Measurements from ENCODE around the gene EFCAB11. TPM values are rescaled to one million over a fixed set of nuclear protein-coding genes. Genes with fewer than 3 reads are reported as not detected.

EFCAB11 gene
- total and polyA plus RNA-seq, 2 of the 4 experiments (the other 2 are of a cell fraction): 2.2 to 5.3 TPM

DNA sequence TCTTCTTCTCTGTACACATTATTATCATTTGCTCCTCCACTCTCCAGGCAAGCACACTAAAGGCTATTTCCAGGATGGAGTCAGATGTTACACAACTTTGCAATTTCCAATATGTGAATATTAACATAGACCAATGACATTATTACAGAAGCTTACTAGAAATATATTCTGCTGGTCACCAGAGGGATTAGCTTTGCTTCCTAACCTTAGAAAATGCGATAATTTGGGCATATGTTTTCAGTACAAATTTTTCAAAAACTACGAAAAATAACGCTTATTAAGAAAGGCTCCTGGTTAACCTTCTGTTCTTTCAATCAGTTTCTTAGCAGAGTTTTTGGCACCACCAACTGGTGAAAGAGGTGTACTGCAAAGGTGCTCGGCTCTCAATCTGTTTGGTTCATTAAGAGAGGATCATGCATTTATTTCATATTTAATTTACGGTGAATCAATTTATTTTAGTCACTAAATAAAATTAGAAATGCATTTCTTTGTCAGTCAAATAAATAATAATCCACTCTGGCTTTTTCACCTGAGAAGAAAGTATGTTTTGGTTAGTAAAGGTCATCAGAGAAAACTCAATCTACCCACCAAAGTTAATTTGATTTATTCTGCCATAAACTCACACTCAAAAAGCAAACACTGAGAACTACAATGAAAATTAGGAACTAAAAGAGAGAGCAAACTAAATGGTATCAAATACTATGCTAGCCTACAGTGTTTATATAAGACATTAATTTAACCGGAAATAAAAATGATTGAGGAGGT lies 39.2 kb downstream of the EFCAB11 start:
- DNase-seq (peak; percentile 80), ATAC-seq (ENCODE audit: low read depth) (peak; percentile 48)
- Histone ChIP-seq H2AK5ac (ENCODE audit: low read depth, low read length) (no peak overlapping the region), H3K27ac (ENCODE audit: insufficient read depth, low read length) (peak overlapping the region; percentile 19; the same call in 1 of the 2 replicates), H4K20me1 (ENCODE audit: insufficient read depth, low read length) (no peaks in the 10 kb centered on the region), H3K18ac (ENCODE audit: low read depth, low read length) (peak overlapping the region; percentile 5; the same call in 1 of the 2 replicates), H2BK5ac (ENCODE audit: low read depth, low read length, poor library complexity, severe bottlenecking) (peak overlapping the region; percentile 99), H3K4me3 (ENCODE audit: insufficient read depth, low read depth, low read length) (no peak overlapping the region), H2AK9ac (replicated peaks; ENCODE audit: low read depth, low read length, poor library complexity) (no peak overlapping the region), H3K36me3 (ENCODE audit: control insufficient read depth, insufficient read depth, low read length) (no peaks in the 10 kb centered on the region), H3K23ac (ENCODE audit: low read depth, low read length) (no peak overlapping the region), H2BK15ac (ENCODE audit: low read depth, low read length) (peak overlapping the region; percentile 94; the same call in 1 of the 3 replicates), H3K4ac (ENCODE audit: low read depth, low read length) (no peak overlapping the region; the same call in 1 of the 2 replicates), H3K9ac (ENCODE audit: low read depth, low read length) (peak overlapping the region; percentile 14; the same call in 1 of the 2 replicates), H3K4me2 (ENCODE audit: low read depth, low read length) (peak overlapping the region; percentile 48; the same call in 1 of the 2 replicates), H2BK120ac (ENCODE audit: low read depth, low read length) (peak overlapping the region; percentile 87; the same call in 1 of the 2 replicates), H4K5ac (ENCODE audit: low read depth, low read length) (no peak overlapping the region; the same call in 1 of the 2 replicates), H2AFZ (replicated peaks; ENCODE audit: low read length, poor library complexity) (no peak overlapping the region), H3K79me1 (ENCODE audit: low read depth in 1 of 2, low read length in 2 of 2) (peaks cover 2 to 13% of the 10 kb centered on the region in 2 experiments; a peak in 2 of 4 replicates), H3K14ac (replicated peaks; ENCODE audit: low read depth, low read length) (no peak overlapping the region), H3K56ac (ENCODE audit: extremely low read depth, insufficient read depth, low read length) (no peak overlapping the region), H4K8ac (ENCODE audit: low read depth in 2 of 2, low read length in 2 of 2) (peak overlapping the region in 1 of 2 experiments; percentile 53; a peak in 3 of 4 replicates), H2BK20ac (ENCODE audit: low read depth, low read length) (peak overlapping the region; percentile 45; the same call in 1 of the 2 replicates), H3K9me3 (ENCODE audit: control insufficient read depth, insufficient read depth, low read length) (no peaks in the 10 kb centered on the region), H3K4me1 (ENCODE audit: control insufficient read depth, insufficient read depth, low read length) (peaks cover 27% of the 10 kb centered on the region), H3K9me1 (ENCODE audit: insufficient read depth, low read length) (peaks cover 27% of the 10 kb centered on the region), H4K91ac (ENCODE audit: insufficient read depth, low read depth, low read length) (no peak overlapping the region), H3K27me3 (ENCODE audit: control insufficient read depth, insufficient read depth, low read length) (no peaks in the 10 kb centered on the region)
- CTCF ChIA-PET: interaction anchor here (0.6 to 0.7 kb wide), 3 partner anchors 88 to 371 kb away, joined by 3 to 7 read pairs (median 3); no protein-coding TSS in a partner anchor
- in situ Hi-C loops (cut with MboI; ENCODE audit: low sequenced_read_pairs): loop anchor here (10.0 kb wide), 2 partner anchors 520 to 870 kb away; no protein-coding TSS in a partner anchor
- BruUV-seq (replicated peaks): no TSS peak
- POLR2A ChIA-PET (ENCODE audit: unreplicated experiment): interaction anchor here (0.6 kb wide), 1 partner anchor 62 kb away, joined by 3 read pairs; no protein-coding TSS in a partner anchor
- WGBS, 2 experiments (ENCODE audit: extremely low coverage in 2 of 2, insufficient read length in 1 of 2): no CpG with 5 or more reads among the region's 6 CpGs
- intact Hi-C loops (cut with micrococcal nuclease): loop anchor here (1.0 to 10.0 kb wide), 5 partner anchors 70 to 1248 kb away; no protein-coding TSS in a partner anchor
- TF ChIP-seq CEBPB (IDR thresholded peaks at IDR 0.05; ENCODE audit: low read depth, low read length) (peak; percentile 87), FOS (IDR thresholded peaks at IDR 0.05; ENCODE audit: low read depth, low read length) (no peak), RAD21 (IDR thresholded peaks at IDR 0.05; ENCODE audit: low read length) (peak; percentile 90), SMC3 (IDR thresholded peaks at IDR 0.05; ENCODE audit: low read depth, low read length) (peak; percentile 84), POLR2A (IDR thresholded peaks at IDR 0.05; ENCODE audit: low read depth, low read length) (0 out of 2 replicates have a peak, but pooled peaks have one; percentile 23)
- TF ChIP-seq, protein P1, sequence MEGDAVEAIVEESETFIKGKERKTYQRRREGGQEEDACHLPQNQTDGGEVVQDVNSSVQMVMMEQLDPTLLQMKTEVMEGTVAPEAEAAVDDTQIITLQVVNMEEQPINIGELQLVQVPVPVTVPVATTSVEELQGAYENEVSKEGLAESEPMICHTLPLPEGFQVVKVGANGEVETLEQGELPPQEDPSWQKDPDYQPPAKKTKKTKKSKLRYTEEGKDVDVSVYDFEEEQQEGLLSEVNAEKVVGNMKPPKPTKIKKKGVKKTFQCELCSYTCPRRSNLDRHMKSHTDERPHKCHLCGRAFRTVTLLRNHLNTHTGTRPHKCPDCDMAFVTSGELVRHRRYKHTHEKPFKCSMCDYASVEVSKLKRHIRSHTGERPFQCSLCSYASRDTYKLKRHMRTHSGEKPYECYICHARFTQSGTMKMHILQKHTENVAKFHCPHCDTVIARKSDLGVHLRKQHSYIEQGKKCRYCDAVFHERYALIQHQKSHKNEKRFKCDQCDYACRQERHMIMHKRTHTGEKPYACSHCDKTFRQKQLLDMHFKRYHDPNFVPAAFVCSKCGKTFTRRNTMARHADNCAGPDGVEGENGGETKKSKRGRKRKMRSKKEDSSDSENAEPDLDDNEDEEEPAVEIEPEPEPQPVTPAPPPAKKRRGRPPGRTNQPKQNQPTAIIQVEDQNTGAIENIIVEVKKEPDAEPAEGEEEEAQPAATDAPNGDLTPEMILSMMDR (conservative IDR thresholded peaks at IDR 0.05; ENCODE audit: low read depth, low read length): peak; percentile 90
- dilution Hi-C loops (cut with HindIII; ENCODE audit: low sequenced_read_pairs, unreplicated experiment): no loop called here
